ENCODE measurements around the gene SLC6A6. TPM values are rescaled to one million over a fixed set of nuclear protein-coding genes. Genes with fewer than 3 reads are reported as not detected.

The SLC6A6 gene
- total and polyA plus RNA-seq, 2 experiments from 2014 or later, result 30.7 to 58.9 TPM

DNA sequence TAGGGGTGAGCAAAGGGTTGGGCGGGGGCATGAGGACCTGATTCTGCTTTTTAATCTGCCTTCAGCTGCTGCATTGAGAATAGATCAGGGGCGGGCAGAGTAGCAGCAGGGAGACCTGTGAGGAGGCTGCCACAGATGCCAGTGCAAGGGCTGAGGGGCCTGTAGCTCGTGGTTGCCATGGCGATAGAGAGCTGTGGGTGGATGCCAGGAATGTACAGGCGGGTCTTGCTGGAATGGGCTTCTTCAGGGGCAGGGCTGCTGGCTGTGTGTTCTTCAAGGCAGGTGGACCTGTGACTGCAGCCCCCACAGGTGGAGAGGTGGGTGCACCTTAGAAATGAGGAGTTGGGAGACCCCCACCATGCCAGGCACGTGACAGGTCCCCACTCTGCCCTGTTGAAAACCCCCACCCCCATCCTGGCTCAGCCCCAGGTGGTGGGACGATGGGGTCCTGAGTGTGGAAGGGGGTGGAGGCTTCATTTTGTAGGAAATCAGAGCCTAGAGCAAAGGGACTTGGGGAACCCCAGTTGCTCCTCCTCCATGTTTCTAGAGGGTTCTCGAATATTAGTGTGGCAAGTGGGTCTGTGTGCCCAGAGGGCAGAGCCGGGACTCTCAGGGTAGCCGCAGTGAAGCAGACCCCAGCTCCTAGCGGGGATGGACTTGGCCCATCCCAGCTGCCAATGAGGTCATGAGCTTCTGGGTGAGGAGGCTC lies 38.3 kb downstream of the SLC6A6 start:
- H3K79me2 ChIP-seq, result peaks cover 74% of the 10 kb centered on the region
- TF ChIP-seq EZH2 (IDR thresholded peaks at IDR 0.05; ENCODE audit: borderline replicate concordance) (no peak), EZH2phosphoT487 (IDR thresholded peaks at IDR 0.05; ENCODE audit: low read depth, severe bottlenecking, unreplicated experiment) (no peak)
- TF ChIP-seq, protein P1, sequence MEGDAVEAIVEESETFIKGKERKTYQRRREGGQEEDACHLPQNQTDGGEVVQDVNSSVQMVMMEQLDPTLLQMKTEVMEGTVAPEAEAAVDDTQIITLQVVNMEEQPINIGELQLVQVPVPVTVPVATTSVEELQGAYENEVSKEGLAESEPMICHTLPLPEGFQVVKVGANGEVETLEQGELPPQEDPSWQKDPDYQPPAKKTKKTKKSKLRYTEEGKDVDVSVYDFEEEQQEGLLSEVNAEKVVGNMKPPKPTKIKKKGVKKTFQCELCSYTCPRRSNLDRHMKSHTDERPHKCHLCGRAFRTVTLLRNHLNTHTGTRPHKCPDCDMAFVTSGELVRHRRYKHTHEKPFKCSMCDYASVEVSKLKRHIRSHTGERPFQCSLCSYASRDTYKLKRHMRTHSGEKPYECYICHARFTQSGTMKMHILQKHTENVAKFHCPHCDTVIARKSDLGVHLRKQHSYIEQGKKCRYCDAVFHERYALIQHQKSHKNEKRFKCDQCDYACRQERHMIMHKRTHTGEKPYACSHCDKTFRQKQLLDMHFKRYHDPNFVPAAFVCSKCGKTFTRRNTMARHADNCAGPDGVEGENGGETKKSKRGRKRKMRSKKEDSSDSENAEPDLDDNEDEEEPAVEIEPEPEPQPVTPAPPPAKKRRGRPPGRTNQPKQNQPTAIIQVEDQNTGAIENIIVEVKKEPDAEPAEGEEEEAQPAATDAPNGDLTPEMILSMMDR (IDR thresholded peaks at IDR 0.05; ENCODE audit: poor library complexity), result no peak
- H3K36me3 ChIP-seq (replicated peaks; ENCODE audit: insufficient read depth, low read depth), result no peaks in the 10 kb centered on the region
- peaks cover 45% of the 10 kb centered on the region for H4K20me1 ChIP-seq (ENCODE audit: insufficient read depth, poor library complexity, severe bottlenecking)
- peak; percentile 70 for DNase-seq (ENCODE audit: low spot score)
- H3K4me3 ChIP-seq, result no peak overlapping the region
- H3K27ac ChIP-seq, result no peak overlapping the region
- no peaks in the 10 kb centered on the region for H3K9me3 ChIP-seq (ENCODE audit: low read depth)
- H3K9me2 ChIP-seq (replicated peaks; ENCODE audit: insufficient read depth), result no peaks in the 10 kb centered on the region
- H3K27me3 ChIP-seq, result no peaks in the 10 kb centered on the region
- peaks cover 26% of the 10 kb centered on the region for H3K4me1 ChIP-seq (ENCODE audit: insufficient read depth)
- H2AFZ ChIP-seq, result no peak overlapping the region
- WGBS (ENCODE audit: low lambda C conversion rate, missing lambda C conversion rate), result 72% methylated on average over 10 of the region's 11 CpGs
- no peak overlapping the region for H3K4me2 ChIP-seq

DNA sequence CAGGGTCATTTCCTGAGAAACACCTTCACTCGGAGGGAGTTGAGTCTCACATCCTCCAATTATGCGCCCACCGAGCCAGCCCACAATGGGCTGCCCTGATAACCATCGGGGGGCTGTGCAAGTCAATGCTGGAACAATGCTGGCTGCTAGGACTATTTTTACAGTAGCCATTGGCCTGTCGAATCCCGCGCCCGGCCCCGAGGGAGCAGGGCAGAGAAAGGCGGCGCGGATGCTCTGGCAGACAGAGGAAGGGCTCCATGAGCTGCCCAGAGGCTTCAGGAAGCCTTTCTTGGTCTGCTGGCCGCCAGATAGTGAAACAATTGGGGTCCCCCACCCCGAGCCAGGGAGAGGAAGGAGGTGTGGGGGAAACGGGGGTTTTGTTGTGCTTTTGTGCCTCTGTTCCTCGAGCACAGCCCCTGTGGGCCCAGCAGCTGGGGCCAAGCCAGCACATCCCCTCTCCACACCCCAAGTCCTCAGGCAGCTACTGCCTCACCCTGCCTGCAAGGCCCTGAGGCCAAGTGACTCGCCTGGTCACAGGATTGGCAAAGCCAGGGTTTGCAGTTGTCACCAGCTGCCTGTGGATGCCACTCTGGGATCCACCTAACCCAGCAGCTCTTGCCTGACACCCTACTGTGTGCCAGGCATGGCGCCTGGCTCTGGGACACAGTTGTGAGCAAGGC lies 39.0 kb downstream of the SLC6A6 start:
- H4K20me1 ChIP-seq (ENCODE audit: insufficient read depth, poor library complexity, severe bottlenecking), result peaks cover 41% of the 10 kb centered on the region
- H3K79me2 ChIP-seq, result peaks cover 68% of the 10 kb centered on the region
- no peak overlapping the region for H3K4me3 ChIP-seq
- H3K27ac ChIP-seq, result no peak overlapping the region
- TF ChIP-seq EZH2 (IDR thresholded peaks at IDR 0.05; ENCODE audit: borderline replicate concordance) (no peak), EZH2phosphoT487 (IDR thresholded peaks at IDR 0.05; ENCODE audit: low read depth, severe bottlenecking, unreplicated experiment) (no peak)
- TF ChIP-seq, protein P1 (IDR thresholded peaks at IDR 0.05; ENCODE audit: poor library complexity), result no peak
- H3K36me3 ChIP-seq (replicated peaks; ENCODE audit: insufficient read depth, low read depth), result peaks cover 3% of the 10 kb centered on the region
- peaks cover 26% of the 10 kb centered on the region for H3K4me1 ChIP-seq (ENCODE audit: insufficient read depth)
- no peaks in the 10 kb centered on the region for H3K9me3 ChIP-seq (ENCODE audit: low read depth)
- no peaks in the 10 kb centered on the region for H3K27me3 ChIP-seq
- no peak overlapping the region for H2AFZ ChIP-seq
- no peak for DNase-seq (ENCODE audit: low spot score)
- no peaks in the 10 kb centered on the region for H3K9me2 ChIP-seq (replicated peaks; ENCODE audit: insufficient read depth)
- WGBS (ENCODE audit: low lambda C conversion rate, missing lambda C conversion rate), result 94% methylated on average over 18 of the region's 18 CpGs
- H3K4me2 ChIP-seq, result no peak overlapping the region

DNA sequence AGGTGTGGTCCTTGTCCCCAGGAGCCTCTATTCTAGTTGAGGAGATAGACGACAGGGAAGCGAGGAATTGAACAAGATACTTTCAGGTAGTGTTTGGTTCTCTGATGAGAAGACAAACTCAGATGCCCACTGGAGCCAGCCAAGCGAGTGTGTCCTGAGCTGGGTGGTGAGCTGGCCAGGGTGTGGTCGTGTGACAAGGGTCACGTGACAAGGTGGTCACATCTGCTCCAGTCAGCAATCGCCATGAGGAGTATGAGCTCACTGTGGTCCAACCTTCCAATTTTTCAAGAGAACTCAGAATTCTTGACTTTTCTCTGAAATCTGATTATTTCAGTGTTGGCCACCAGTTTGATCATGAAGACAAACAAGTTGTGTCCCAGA lies 39.5 kb downstream of the SLC6A6 start:
- no peak for TF ChIP-seq EZH2 (IDR thresholded peaks at IDR 0.05; ENCODE audit: borderline replicate concordance)
- no peak for TF ChIP-seq EZH2phosphoT487 (IDR thresholded peaks at IDR 0.05; ENCODE audit: low read depth, severe bottlenecking, unreplicated experiment)
- TF ChIP-seq, protein P1 (IDR thresholded peaks at IDR 0.05; ENCODE audit: poor library complexity), result no peak
- H4K20me1 ChIP-seq (ENCODE audit: insufficient read depth, poor library complexity, severe bottlenecking), result peaks cover 37% of the 10 kb centered on the region

More for the DNA sequence above, 39.5 kb downstream of the SLC6A6 start:
- no peak overlapping the region for H3K4me2 ChIP-seq
- no peak overlapping the region for H3K27ac ChIP-seq
- H3K4me1 ChIP-seq (ENCODE audit: insufficient read depth), result peaks cover 26% of the 10 kb centered on the region
- H3K79me2 ChIP-seq, result peaks cover 64% of the 10 kb centered on the region
- H3K9me3 ChIP-seq (ENCODE audit: low read depth), result no peaks in the 10 kb centered on the region
- H3K27me3 ChIP-seq, result no peaks in the 10 kb centered on the region
- WGBS (ENCODE audit: low lambda C conversion rate, missing lambda C conversion rate), result 92% methylated on average over 6 of the region's 6 CpGs
- no peak overlapping the region for H3K4me3 ChIP-seq
- no peaks in the 10 kb centered on the region for H3K9me2 ChIP-seq (replicated peaks; ENCODE audit: insufficient read depth)
- no peak overlapping the region for H2AFZ ChIP-seq
- H3K36me3 ChIP-seq (replicated peaks; ENCODE audit: insufficient read depth, low read depth), result peaks cover 3% of the 10 kb centered on the region
- no peak for DNase-seq (ENCODE audit: low spot score)

Measured in hepatocyte (in vitro differentiated cells).